ENCODE measurements around the gene TFPT. TPM values are rescaled to one million over a fixed set of nuclear protein-coding genes. Genes with fewer than 3 reads are reported as not detected.

TFPT gene
- total and polyA plus RNA-seq, 2 experiments from 2014 or later: 14.7 to 25.9 TPM

DNA sequence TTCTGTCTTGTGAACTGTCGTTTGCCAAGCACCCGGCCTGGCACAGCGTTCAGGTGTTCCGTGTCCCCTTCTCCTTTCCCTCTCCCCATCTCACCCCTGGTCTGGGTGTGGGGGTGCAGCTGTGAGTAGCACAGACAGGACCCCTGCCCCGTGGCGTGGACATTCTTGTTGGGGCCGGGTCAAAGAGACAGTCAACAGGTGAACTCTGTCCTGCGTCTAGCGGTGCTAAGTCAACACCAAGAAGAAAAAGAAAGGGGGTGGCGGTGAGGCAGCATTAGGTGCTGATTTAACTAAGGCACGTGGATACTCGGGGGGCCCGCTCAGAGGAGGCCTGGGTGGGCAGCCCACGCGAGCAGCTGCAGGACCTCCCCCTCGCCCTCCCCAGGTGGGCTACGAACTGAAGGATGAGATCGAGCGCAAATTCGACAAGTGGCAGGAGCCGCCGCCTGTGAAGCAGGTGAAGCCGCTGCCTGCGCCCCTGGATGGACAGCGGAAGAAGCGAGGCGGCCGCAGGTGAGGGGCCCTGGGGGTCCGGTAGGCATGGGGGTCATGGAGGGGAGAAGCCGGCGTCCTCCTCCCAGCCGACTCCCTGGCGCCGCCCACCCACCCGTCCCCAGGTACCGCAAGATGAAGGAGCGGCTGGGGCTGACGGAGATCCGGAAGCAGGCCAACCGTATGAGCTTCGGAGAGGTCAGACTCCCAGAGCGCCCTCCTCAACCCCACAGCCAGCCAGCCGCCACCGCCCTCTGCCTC lies 12.4 kb upstream of the TFPT start:
- no peaks in the 10 kb centered on the region for H3K9me3 ChIP-seq (ENCODE audit: low read depth)
- no peak overlapping the region for H2AFZ ChIP-seq
- no peak overlapping the region for H3K27ac ChIP-seq
- no peak for TF ChIP-seq EZH2 (IDR thresholded peaks at IDR 0.05; ENCODE audit: borderline replicate concordance)
- no peak for TF ChIP-seq EZH2phosphoT487 (IDR thresholded peaks at IDR 0.05; ENCODE audit: low read depth, severe bottlenecking, unreplicated experiment)
- TF ChIP-seq, protein P1, sequence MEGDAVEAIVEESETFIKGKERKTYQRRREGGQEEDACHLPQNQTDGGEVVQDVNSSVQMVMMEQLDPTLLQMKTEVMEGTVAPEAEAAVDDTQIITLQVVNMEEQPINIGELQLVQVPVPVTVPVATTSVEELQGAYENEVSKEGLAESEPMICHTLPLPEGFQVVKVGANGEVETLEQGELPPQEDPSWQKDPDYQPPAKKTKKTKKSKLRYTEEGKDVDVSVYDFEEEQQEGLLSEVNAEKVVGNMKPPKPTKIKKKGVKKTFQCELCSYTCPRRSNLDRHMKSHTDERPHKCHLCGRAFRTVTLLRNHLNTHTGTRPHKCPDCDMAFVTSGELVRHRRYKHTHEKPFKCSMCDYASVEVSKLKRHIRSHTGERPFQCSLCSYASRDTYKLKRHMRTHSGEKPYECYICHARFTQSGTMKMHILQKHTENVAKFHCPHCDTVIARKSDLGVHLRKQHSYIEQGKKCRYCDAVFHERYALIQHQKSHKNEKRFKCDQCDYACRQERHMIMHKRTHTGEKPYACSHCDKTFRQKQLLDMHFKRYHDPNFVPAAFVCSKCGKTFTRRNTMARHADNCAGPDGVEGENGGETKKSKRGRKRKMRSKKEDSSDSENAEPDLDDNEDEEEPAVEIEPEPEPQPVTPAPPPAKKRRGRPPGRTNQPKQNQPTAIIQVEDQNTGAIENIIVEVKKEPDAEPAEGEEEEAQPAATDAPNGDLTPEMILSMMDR (IDR thresholded peaks at IDR 0.05; ENCODE audit: poor library complexity): no peak
- no peaks in the 10 kb centered on the region for H3K79me2 ChIP-seq
- no peaks in the 10 kb centered on the region for H3K4me1 ChIP-seq (ENCODE audit: insufficient read depth)
- no peak overlapping the region for H3K4me2 ChIP-seq
- no peaks in the 10 kb centered on the region for H4K20me1 ChIP-seq (ENCODE audit: insufficient read depth, poor library complexity, severe bottlenecking)
- no peak for DNase-seq (ENCODE audit: low spot score)
- no peaks in the 10 kb centered on the region for H3K9me2 ChIP-seq (replicated peaks; ENCODE audit: insufficient read depth)
- WGBS (ENCODE audit: low lambda C conversion rate, missing lambda C conversion rate): 90% methylated on average over 28 of the region's 44 CpGs
- H3K4me3 ChIP-seq: no peak overlapping the region
- no peaks in the 10 kb centered on the region for H3K27me3 ChIP-seq
- H3K36me3 ChIP-seq (replicated peaks; ENCODE audit: insufficient read depth, low read depth): no peaks in the 10 kb centered on the region

GRCh38 chr19:54125713-54126112 lies 10.3 kb upstream of the TFPT start:
- no peaks in the 10 kb centered on the region for H3K9me3 ChIP-seq (ENCODE audit: low read depth)
- H3K79me2 ChIP-seq: no peaks in the 10 kb centered on the region
- no peak for TF ChIP-seq EZH2 (IDR thresholded peaks at IDR 0.05; ENCODE audit: borderline replicate concordance)
- no peak for TF ChIP-seq EZH2phosphoT487 (IDR thresholded peaks at IDR 0.05; ENCODE audit: low read depth, severe bottlenecking, unreplicated experiment)
- TF ChIP-seq, protein P1 (IDR thresholded peaks at IDR 0.05; ENCODE audit: poor library complexity): no peak
- H3K4me3 ChIP-seq: no peak overlapping the region
- 98% methylated on average over 9 of the region's 9 CpGs for WGBS (ENCODE audit: low lambda C conversion rate, missing lambda C conversion rate)
- H3K4me1 ChIP-seq (ENCODE audit: insufficient read depth): no peaks in the 10 kb centered on the region
- H3K27me3 ChIP-seq: no peaks in the 10 kb centered on the region
- no peak overlapping the region for H2AFZ ChIP-seq
- H3K36me3 ChIP-seq (replicated peaks; ENCODE audit: insufficient read depth, low read depth): no peaks in the 10 kb centered on the region
- H3K4me2 ChIP-seq: no peak overlapping the region
- DNase-seq (ENCODE audit: low spot score): no peak
- H4K20me1 ChIP-seq (ENCODE audit: insufficient read depth, poor library complexity, severe bottlenecking): no peaks in the 10 kb centered on the region
- no peaks in the 10 kb centered on the region for H3K9me2 ChIP-seq (replicated peaks; ENCODE audit: insufficient read depth)
- H3K27ac ChIP-seq: no peak overlapping the region

GRCh38 chr19:54124393-54124792 lies 8.9 kb upstream of the TFPT start:
- TF ChIP-seq EZH2 (IDR thresholded peaks at IDR 0.05; ENCODE audit: borderline replicate concordance) (no peak), EZH2phosphoT487 (IDR thresholded peaks at IDR 0.05; ENCODE audit: low read depth, severe bottlenecking, unreplicated experiment) (no peak)
- TF ChIP-seq, protein P1 (IDR thresholded peaks at IDR 0.05; ENCODE audit: poor library complexity): no peak
- Histone ChIP-seq H3K36me3 (replicated peaks; ENCODE audit: insufficient read depth, low read depth) (no peaks in the 10 kb centered on the region), H3K9me2 (replicated peaks; ENCODE audit: insufficient read depth) (no peaks in the 10 kb centered on the region)

More at GRCh38 chr19:54124393-54124792, 8.9 kb upstream of the TFPT start:
- no peaks in the 10 kb centered on the region for H3K27me3 ChIP-seq
- no peak for DNase-seq (ENCODE audit: low spot score)
- no peak overlapping the region for H3K27ac ChIP-seq
- no peaks in the 10 kb centered on the region for H3K4me1 ChIP-seq (ENCODE audit: insufficient read depth)
- H3K4me2 ChIP-seq: no peak overlapping the region
- H2AFZ ChIP-seq: no peak overlapping the region
- WGBS (ENCODE audit: low lambda C conversion rate, missing lambda C conversion rate): 94% methylated on average over 16 of the region's 19 CpGs
- H3K4me3 ChIP-seq: no peak overlapping the region
- H3K9me3 ChIP-seq (ENCODE audit: low read depth): no peaks in the 10 kb centered on the region
- H4K20me1 ChIP-seq (ENCODE audit: insufficient read depth, poor library complexity, severe bottlenecking): no peaks in the 10 kb centered on the region
- no peaks in the 10 kb centered on the region for H3K79me2 ChIP-seq

Measured in hepatocyte (in vitro differentiated cells).